GM12891 (cell line): ENCODE data around the gene TRPM3.

Source experiments
- POLR2A ChIP-seq: IDR thresholded peaks from 2 replicates; pipeline ENCODE4 v1.6.1; 2011; ENCODE audit warnings: low read depth, low read length, control low read depth
- TAF1 ChIP-seq: IDR thresholded peaks from 2 replicates; pipeline ENCODE4 v1.6.1; 2011; ENCODE audit warnings: low read depth, low read length, control low read depth

GRCh38 chr9:71136696-71137095 lies 15.3 kb upstream of the TRPM3 start:
- TF ChIP-seq POLR2A (no peak), TAF1 (no peak)
